ENCODE data around the gene DLGAP4.

The DLGAP4 gene

GRCh38 chr20:36485286-36485685 is 179.1 kb downstream of the DLGAP4 start:
- no peaks in the 10 kb centered on the region for H3K27me3 ChIP-seq (ENCODE audit: insufficient read depth, poor library complexity, severe bottlenecking)
- no peak overlapping the region for H3K4me3 ChIP-seq (replicated peaks; ENCODE audit: insufficient read depth, low read length)
- no peak for DNase-seq (ENCODE audit: low read depth in 1 of 2, low spot score in 1 of 2)
- TF ChIP-seq POLR2AphosphoS5 (IDR thresholded peaks at IDR 0.05; ENCODE audit: low read depth) = no peak
- no peak for TF ChIP-seq SPI1 (IDR thresholded peaks at IDR 0.05; ENCODE audit: borderline replicate concordance, low read depth)
- TF ChIP-seq GABPA (IDR thresholded peaks at IDR 0.05; ENCODE audit: low read depth) = no peak
- no peak for TF ChIP-seq REST (IDR thresholded peaks at IDR 0.05; ENCODE audit: insufficient replicate concordance, low read depth)
- no peak for TF ChIP-seq CTCF (IDR thresholded peaks at IDR 0.05; ENCODE audit: insufficient read depth, low read length)
- H3K27ac ChIP-seq (replicated peaks) = no peak overlapping the region

GRCh38 chr20:36487069-36487468 is 180.9 kb downstream of the DLGAP4 start:
- no peak overlapping the region for H3K4me3 ChIP-seq (replicated peaks; ENCODE audit: insufficient read depth, low read length)
- H3K27ac ChIP-seq (replicated peaks) = no peak overlapping the region
- TF ChIP-seq SPI1 (IDR thresholded peaks at IDR 0.05; ENCODE audit: borderline replicate concordance, low read depth) = no peak
- TF ChIP-seq REST (IDR thresholded peaks at IDR 0.05; ENCODE audit: insufficient replicate concordance, low read depth) = no peak
- DNase-seq (ENCODE audit: low read depth in 1 of 2, low spot score in 1 of 2) = no peak
- H3K27me3 ChIP-seq (ENCODE audit: insufficient read depth, poor library complexity, severe bottlenecking) = no peaks in the 10 kb centered on the region

GRCh38 chr20:36490191-36490590 is 184.1 kb downstream of the DLGAP4 start:
- DNase-seq (ENCODE audit: low read depth in 1 of 2, low spot score in 1 of 2) = no peak
- no peak for TF ChIP-seq CTCF (IDR thresholded peaks at IDR 0.05; ENCODE audit: insufficient read depth, low read length)
- TF ChIP-seq GABPA (IDR thresholded peaks at IDR 0.05; ENCODE audit: low read depth) = no peak
- no peak for TF ChIP-seq SPI1 (IDR thresholded peaks at IDR 0.05; ENCODE audit: borderline replicate concordance, low read depth)
- H3K27ac ChIP-seq (replicated peaks) = no peak overlapping the region
- no peaks in the 10 kb centered on the region for H3K27me3 ChIP-seq (ENCODE audit: insufficient read depth, poor library complexity, severe bottlenecking)
- H3K4me3 ChIP-seq (replicated peaks; ENCODE audit: insufficient read depth, low read length) = no peak overlapping the region

GRCh38 chr20:36491901-36492617 is 185.9 kb downstream of the DLGAP4 start:
- DNase-seq (ENCODE audit: low read depth in 1 of 2, low spot score in 1 of 2) = peak in 1 of 2 experiments; percentile 82
- Histone ChIP-seq H3K4me3 (replicated peaks; ENCODE audit: insufficient read depth, low read length) (no peak overlapping the region), H3K27me3 (ENCODE audit: insufficient read depth, poor library complexity, severe bottlenecking) (no peaks in the 10 kb centered on the region), H3K27ac (replicated peaks) (peak overlapping the region; percentile 2; the same call in 1 of the 2 replicates)
- TF ChIP-seq POLR2AphosphoS5 (IDR thresholded peaks at IDR 0.05; ENCODE audit: low read depth) (no peak), SPI1 (IDR thresholded peaks at IDR 0.05; ENCODE audit: borderline replicate concordance, low read depth) (peak; percentile 94)
